ENCODE data around the gene CDC42EP1. TPM values are rescaled to one million over a fixed set of nuclear protein-coding genes. Genes with fewer than 3 reads are reported as not detected.

Gene CDC42EP1
- total RNA-seq = 52.6 TPM in 2 replicates
- long read RNA-seq, partial matches to known transcripts = 0 of 1 reads
- long read RNA-seq, other reads (novel, unspliced or antisense) = 1 of 1 reads

DNA sequence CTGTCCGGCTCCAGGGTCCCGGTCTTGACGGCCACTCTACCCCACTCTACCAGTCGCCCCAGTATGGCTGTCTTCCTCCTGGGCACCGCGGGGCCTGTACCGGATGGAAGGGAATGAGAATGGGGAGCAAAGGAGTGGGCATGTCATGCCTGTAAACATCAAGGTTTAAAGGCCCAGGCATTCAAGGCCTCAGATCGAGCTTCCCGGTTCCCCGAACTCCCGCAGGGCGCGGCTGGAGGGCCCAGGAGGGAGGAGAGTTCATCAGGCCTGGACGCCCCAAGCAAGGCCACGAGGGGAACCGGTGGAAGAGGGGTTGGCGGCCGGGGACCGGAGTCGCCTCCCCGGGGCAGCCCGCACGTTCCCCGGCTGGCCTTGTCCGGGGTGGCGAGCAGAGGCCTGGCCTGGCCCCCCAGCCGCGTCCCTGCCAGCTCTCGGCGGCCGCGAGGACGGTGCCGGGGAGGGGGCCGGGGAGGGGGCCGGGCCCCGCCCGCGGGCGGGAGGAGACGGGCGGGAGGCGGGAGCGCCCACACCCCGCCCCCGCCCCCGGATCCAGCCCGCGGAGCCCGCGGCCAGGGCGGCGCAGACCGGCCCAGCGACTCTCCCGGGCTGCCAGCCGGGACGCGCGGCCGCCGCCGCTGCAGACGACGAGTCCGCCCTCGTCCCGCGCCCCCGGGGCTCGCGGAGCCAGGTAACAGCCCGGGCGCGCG is at the start of gene CDC42EP1:
TSS of gene CDC42EP1 (plus strand) at position 580 of the 707 bp plus-strand sequence. CDS start 5,870 bp downstream, outside the sequence.
- Mint-ChIP-seq H3K9me3 (ENCODE audit: low read depth) (no peaks in the 10 kb centered on the region), H3K4me3 (ENCODE audit: low read depth) (peak within 1 kb of the TSS; percentile 81), H3K27ac (peak within 1 kb of the TSS; percentile 95), H3K4me1 (ENCODE audit: low read depth) (peaks cover 48% of the 10 kb centered on the region), H3K27me3 (no peaks in the 10 kb centered on the region), H3K36me3 (ENCODE audit: insufficient read depth) (peaks cover 4% of the 10 kb centered on the region)
- TF ChIP-seq, protein P1, sequence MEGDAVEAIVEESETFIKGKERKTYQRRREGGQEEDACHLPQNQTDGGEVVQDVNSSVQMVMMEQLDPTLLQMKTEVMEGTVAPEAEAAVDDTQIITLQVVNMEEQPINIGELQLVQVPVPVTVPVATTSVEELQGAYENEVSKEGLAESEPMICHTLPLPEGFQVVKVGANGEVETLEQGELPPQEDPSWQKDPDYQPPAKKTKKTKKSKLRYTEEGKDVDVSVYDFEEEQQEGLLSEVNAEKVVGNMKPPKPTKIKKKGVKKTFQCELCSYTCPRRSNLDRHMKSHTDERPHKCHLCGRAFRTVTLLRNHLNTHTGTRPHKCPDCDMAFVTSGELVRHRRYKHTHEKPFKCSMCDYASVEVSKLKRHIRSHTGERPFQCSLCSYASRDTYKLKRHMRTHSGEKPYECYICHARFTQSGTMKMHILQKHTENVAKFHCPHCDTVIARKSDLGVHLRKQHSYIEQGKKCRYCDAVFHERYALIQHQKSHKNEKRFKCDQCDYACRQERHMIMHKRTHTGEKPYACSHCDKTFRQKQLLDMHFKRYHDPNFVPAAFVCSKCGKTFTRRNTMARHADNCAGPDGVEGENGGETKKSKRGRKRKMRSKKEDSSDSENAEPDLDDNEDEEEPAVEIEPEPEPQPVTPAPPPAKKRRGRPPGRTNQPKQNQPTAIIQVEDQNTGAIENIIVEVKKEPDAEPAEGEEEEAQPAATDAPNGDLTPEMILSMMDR (IDR thresholded peaks at IDR 0.05; ENCODE audit: unreplicated experiment) = no peak
- peak; percentile 41 for DNase-seq (ENCODE audit: low spot score, unreplicated experiment)

- H3K27me3 Mint-ChIP-seq = no peaks in the 10 kb centered on the region
- TF ChIP-seq, protein P1 (IDR thresholded peaks at IDR 0.05; ENCODE audit: unreplicated experiment) = no peak
- H3K4me3 Mint-ChIP-seq (ENCODE audit: low read depth) = no peak overlapping the region
- H3K4me1 Mint-ChIP-seq (ENCODE audit: low read depth) = peaks cover 45% of the 10 kb centered on the region
- DNase-seq (ENCODE audit: low spot score, unreplicated experiment) = no peak
- peaks cover 4% of the 10 kb centered on the region for H3K9me3 Mint-ChIP-seq (ENCODE audit: low read depth)
- H3K27ac Mint-ChIP-seq = peak overlapping the region; percentile 97
- H3K36me3 Mint-ChIP-seq (ENCODE audit: insufficient read depth) = peaks cover 26% of the 10 kb centered on the region
Measured at GRCh38 chr22:37511395-37512104, 48.7 kb upstream of the CDC42EP1 start.

DNA sequence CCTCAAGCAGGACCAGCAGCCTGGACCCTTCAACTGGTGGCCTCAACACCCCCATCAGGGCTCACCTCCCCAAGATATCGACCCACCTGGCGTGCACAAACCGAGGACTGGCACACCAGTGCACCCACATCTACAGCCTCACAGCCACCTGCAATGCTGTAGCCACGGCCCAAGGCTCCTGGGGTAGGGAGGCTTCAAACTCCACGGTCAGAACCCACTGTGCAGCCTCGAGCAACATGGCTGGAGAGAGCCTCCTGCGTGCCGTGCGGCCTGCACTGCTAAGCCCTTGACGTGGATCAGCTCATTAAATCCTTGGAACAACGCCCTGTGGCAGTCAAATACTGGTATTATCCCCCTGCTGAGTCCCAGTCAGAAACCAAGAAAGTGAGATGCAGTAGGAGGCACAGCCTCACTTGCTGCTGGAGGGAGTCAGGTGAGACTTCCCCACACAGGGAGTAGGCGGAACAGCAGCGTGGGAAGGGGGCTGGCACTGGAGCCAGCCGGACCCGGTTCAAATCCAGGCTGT is 45.7 kb upstream of the CDC42EP1 start:
- Mint-ChIP-seq H3K36me3 (ENCODE audit: insufficient read depth) (peaks cover 23% of the 10 kb centered on the region), H3K4me3 (ENCODE audit: low read depth) (no peak overlapping the region), H3K27me3 (no peaks in the 10 kb centered on the region), H3K9me3 (ENCODE audit: low read depth) (peaks cover 4% of the 10 kb centered on the region), H3K27ac (peak overlapping the region; percentile 48), H3K4me1 (ENCODE audit: low read depth) (peaks cover 36% of the 10 kb centered on the region)
- DNase-seq (ENCODE audit: low spot score, unreplicated experiment) = no peak
- TF ChIP-seq, protein P1 (IDR thresholded peaks at IDR 0.05; ENCODE audit: unreplicated experiment) = no peak

DNA sequence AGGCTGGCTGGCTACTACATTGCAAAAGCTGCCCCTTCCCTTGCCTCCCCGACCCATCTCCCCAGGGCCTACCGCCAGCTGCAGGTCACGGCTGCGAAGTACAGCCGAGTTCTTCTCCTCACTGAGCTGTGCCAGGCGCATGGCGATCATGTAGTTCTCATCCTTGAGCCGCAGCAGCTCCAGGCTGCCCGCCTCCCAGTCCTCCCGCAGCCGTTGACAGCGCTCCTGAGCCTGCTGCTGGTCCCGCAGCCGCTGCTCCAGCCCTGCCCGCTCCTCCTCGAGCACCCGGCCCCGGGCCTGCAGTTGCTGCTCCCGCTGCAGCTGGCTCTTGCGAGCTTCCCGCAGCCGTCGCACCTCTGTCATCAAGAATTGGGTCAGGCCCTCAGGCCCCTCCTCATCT is 44.4 kb upstream of the CDC42EP1 start:
- no peaks in the 10 kb centered on the region for H3K27me3 Mint-ChIP-seq
- H3K4me1 Mint-ChIP-seq (ENCODE audit: low read depth) = peaks cover 28% of the 10 kb centered on the region
- TF ChIP-seq, protein P1 (IDR thresholded peaks at IDR 0.05; ENCODE audit: unreplicated experiment) = no peak
- H3K36me3 Mint-ChIP-seq (ENCODE audit: insufficient read depth) = peaks cover 23% of the 10 kb centered on the region
- peaks cover 4% of the 10 kb centered on the region for H3K9me3 Mint-ChIP-seq (ENCODE audit: low read depth)
- no peak for DNase-seq (ENCODE audit: low spot score, unreplicated experiment)
- H3K27ac Mint-ChIP-seq = no peak overlapping the region
- no peak overlapping the region for H3K4me3 Mint-ChIP-seq (ENCODE audit: low read depth)

DNA sequence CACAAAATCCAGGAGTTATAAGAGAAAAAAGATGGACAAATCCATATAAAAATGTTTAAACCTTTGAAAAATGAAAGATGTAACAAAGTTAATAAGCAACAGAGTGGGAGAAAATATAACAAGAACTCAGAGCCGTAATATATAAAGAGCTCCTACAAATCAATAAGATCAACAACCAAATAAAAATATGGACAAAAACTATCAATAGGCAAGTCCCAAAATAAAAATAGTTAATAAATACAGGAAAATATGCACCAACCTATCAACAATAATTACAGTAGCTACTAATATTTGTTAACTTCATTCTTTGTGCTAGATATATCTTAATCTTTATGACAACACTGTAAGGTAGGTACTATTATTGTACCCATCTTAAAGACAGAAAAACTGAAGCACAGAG is 43.8 kb upstream of the CDC42EP1 start:
- TF ChIP-seq, protein P1 (IDR thresholded peaks at IDR 0.05; ENCODE audit: unreplicated experiment) = no peak
- H3K36me3 Mint-ChIP-seq (ENCODE audit: insufficient read depth) = peaks cover 23% of the 10 kb centered on the region
- H3K27ac Mint-ChIP-seq = no peak overlapping the region
- no peaks in the 10 kb centered on the region for H3K27me3 Mint-ChIP-seq
- no peak for DNase-seq (ENCODE audit: low spot score, unreplicated experiment)
- H3K9me3 Mint-ChIP-seq (ENCODE audit: low read depth) = peaks cover 4% of the 10 kb centered on the region
- H3K4me1 Mint-ChIP-seq (ENCODE audit: low read depth) = peaks cover 26% of the 10 kb centered on the region
- no peak overlapping the region for H3K4me3 Mint-ChIP-seq (ENCODE audit: low read depth)

Data from progenitor cell of endocrine pancreas (in vitro differentiated cells).